ENCODE measurements around the gene LRMDA. TPM values are rescaled to one million over a fixed set of nuclear protein-coding genes. Genes with fewer than 3 reads are reported as not detected.

LRMDA gene
- total RNA-seq, 3 donors from 2014 or later = 8.3 to 17.1 (median 11.1) TPM

- intact Hi-C loops (cut with DNase I; ENCODE audit: low total_unique reads) = no loop called here
- no peaks in the 10 kb centered on the region for H3K9me3 ChIP-seq
- H3K4me1 ChIP-seq = peaks cover 0 to under 1% of the 10 kb centered on the region in 2 donors
- TF ChIP-seq POLR2A (IDR thresholded peaks at IDR 0.05) (no peak), CTCF (IDR thresholded peaks at IDR 0.05) (no peak), POLR2AphosphoS5 (IDR thresholded peaks at IDR 0.05) (no peak)
- DNase-seq (ENCODE audit: low spot score in 2 of 2) = no peak
- H3K4me3 ChIP-seq = no peak overlapping the region
- no peak overlapping the region for H3K27ac ChIP-seq
- H3K36me3 ChIP-seq = no peaks in the 10 kb centered on the region
- H3K27me3 ChIP-seq = no peaks in the 10 kb centered on the region
Measured at GRCh38 chr10:75425291-75426079, 5.9 kb upstream of the LRMDA start.

- H3K27ac ChIP-seq = no peak overlapping the region
- H3K36me3 ChIP-seq = no peaks in the 10 kb centered on the region
- no peak for DNase-seq (ENCODE audit: low spot score in 2 of 2)
- H3K9me3 ChIP-seq = no peaks in the 10 kb centered on the region
- no peak overlapping the region for H3K4me3 ChIP-seq
- no peaks in the 10 kb centered on the region for H3K27me3 ChIP-seq
- intact Hi-C loops (cut with DNase I; ENCODE audit: low total_unique reads) = no loop called here
- TF ChIP-seq POLR2AphosphoS5 (IDR thresholded peaks at IDR 0.05) (no peak), POLR2A (IDR thresholded peaks at IDR 0.05) (no peak), CTCF (IDR thresholded peaks at IDR 0.05) (no peak)
- peaks cover 0 to 5% of the 10 kb centered on the region in 2 donors for H3K4me1 ChIP-seq
Measured at GRCh38 chr10:75426880-75427279, 4.5 kb upstream of the LRMDA start.

- Histone ChIP-seq H3K27me3 (no peaks in the 10 kb centered on the region), H3K4me3 (no peak overlapping the region), H3K27ac (peak overlapping the region in 1 of 2 donors; percentile 10), H3K4me1 (peaks cover 0 to 5% of the 10 kb centered on the region in 2 donors), H3K9me3 (no peaks in the 10 kb centered on the region), H3K36me3 (no peaks in the 10 kb centered on the region)
- no peak for TF ChIP-seq POLR2AphosphoS5 (IDR thresholded peaks at IDR 0.05)
- TF ChIP-seq CTCF (IDR thresholded peaks at IDR 0.05) = no peak
- intact Hi-C loops (cut with DNase I; ENCODE audit: low total_unique reads) = no loop called here
- no peak for DNase-seq (ENCODE audit: low spot score in 2 of 2)
Measured at GRCh38 chr10:75427951-75428350, 3.5 kb upstream of the LRMDA start.

- Histone ChIP-seq H3K27ac (peak overlapping the region in 1 of 2 donors; percentile 10), H3K4me1 (peaks cover 0 to 5% of the 10 kb centered on the region in 2 donors)
- no peak for DNase-seq (ENCODE audit: low spot score in 2 of 2)
Measured at GRCh38 chr10:75428434-75429158, 2.8 kb upstream of the LRMDA start.

GRCh38 chr10:75429159-75429827 lies 2.1 kb upstream of the LRMDA start:
- H3K27me3 ChIP-seq = no peaks in the 10 kb centered on the region
- no peak for DNase-seq (ENCODE audit: low spot score in 2 of 2)
- no peaks in the 10 kb centered on the region for H3K9me3 ChIP-seq
- intact Hi-C loops (cut with DNase I; ENCODE audit: low total_unique reads) = no loop called here
- H3K27ac ChIP-seq = no peak overlapping the region
- peaks cover 0 to 5% of the 10 kb centered on the region in 2 donors for H3K4me1 ChIP-seq
- no peaks in the 10 kb centered on the region for H3K36me3 ChIP-seq
- TF ChIP-seq POLR2A (IDR thresholded peaks at IDR 0.05) (no peak), CTCF (IDR thresholded peaks at IDR 0.05) (no peak), POLR2AphosphoS5 (IDR thresholded peaks at IDR 0.05) (no peak)
- no peak overlapping the region for H3K4me3 ChIP-seq

More at GRCh38 chr10:75428434-75429158, 2.8 kb upstream of the LRMDA start:
- Histone ChIP-seq H3K9me3 (no peaks in the 10 kb centered on the region), H3K36me3 (no peaks in the 10 kb centered on the region), H3K4me3 (no peak overlapping the region), H3K27me3 (no peaks in the 10 kb centered on the region)
- intact Hi-C loops (cut with DNase I; ENCODE audit: low total_unique reads) = no loop called here
- TF ChIP-seq POLR2A (IDR thresholded peaks at IDR 0.05) = no peak
